ENCODE results near the gene SLC50A1.
"Not testable (repeated sequence)": the region's sequence is repeated elsewhere in the genome, so short reads cannot be mapped to it uniquely, and the experiment has no call there.

The SLC50A1 gene

GRCh38 chr1:155117610-155118009, 18.0 kb upstream of the SLC50A1 start:
- DNase-seq: peak; percentile 63

DNA sequence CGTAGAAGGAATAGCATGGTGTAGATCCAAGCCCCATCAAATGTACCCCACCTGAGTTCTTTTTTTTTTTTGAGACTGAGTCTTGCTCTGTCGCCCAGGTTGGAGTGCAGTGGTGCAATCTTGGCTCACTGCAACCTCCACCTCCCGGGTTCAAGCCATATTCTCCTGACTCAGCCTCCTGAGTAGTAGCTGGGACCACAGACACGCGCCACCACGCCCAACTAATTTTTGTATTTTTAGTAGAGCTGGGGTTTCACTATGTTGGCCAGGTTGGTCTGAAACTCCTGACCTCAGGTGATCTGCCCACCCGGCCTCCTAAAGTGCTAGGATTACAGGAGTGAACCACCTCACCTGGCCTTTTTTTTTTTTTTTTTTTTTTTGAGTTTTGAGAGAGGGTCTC, 17.6 kb upstream of the SLC50A1 start:
- DNase-seq: not testable (repeated sequence)

DNA sequence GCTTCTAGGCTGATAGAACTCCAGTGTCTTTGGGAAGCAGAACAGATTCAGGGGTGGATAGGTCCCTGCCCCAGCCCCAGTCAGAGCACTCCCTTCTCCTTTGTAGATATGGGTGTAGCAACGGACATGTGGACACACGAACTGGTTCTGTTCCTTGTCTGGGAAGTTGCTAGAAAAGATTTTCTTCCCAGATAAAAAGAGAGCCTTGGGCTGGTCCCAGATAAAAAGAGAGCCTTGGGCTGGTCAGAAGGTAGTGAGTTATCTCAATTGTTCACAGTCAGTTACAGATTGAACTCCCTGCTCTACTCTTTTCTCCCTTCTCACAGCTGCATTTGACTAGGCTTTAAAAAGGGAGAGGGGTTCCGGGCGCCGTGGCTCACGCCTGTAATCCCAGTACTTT, 15.4 kb upstream of the SLC50A1 start:
- no peak for DNase-seq

DNA sequence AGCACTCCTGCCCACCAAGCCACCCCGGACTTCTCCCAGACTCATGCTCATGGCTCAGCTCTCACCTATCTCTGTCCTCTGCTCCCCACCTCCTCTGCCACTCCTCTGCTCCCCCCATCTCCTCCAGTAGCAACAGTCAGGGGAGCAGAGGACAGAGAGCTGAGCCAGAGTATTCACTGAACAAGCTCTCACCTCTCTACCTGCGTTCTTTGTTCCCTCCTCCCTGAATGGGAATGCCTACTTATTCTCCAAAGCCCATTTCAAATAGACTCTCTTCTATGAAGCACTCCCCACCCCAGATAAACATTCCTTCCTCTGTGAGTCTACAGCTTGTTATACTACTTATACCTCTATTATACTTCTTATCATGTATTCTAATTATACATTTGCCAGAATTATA, 14.4 kb upstream of the SLC50A1 start:
- no peak for DNase-seq

DNA sequence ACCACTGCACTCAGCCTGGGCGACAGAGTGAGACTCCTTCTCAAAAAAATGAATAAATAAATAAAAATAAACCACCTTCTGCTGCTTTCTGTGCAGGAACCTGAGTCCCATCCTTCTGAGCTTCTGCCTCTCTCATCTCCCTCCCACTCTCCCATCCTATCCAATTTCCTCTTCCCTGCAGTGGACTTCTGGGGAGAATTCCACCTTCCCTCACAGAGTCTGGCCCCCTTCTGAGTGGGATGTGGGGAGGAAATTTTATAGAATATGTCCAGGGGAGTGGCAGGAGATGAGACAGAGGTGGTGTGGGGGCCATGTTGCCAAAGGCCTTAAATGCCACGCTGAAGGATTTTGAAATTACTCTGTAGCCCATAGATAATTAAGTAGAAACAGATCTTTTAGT, 13.3 kb upstream of the SLC50A1 start:
- no peak for DNase-seq

- no peak for DNase-seq
Observed at GRCh38 chr1:155123801-155124200, 11.9 kb upstream of the SLC50A1 start.

GRCh38 chr1:155124503-155125463, 10.9 kb upstream of the SLC50A1 start:
- no peak for DNase-seq

DNA sequence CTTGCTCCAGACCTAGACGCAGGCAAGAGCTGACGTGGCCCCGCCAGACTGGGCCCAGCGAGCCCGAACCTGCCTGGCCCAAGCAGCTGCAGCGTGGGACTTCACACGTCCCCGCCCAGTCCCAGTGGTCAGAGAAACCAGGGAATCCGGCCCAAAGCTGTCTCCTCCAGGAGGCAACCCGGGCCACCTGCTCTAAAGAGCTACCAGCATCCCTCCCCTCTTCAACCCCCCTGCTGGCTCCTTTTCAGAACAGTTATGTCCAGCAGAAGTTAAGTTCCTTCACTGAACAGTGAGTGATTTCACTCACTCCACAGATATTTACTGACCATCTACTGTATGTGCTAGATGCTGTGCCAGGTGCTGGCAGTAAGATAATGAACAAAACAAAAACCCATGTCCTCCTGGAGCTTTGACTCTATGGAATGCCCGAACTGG, 10.1 kb upstream of the SLC50A1 start:
- DNase-seq: no peak

- DNase-seq: peak; percentile 53
Observed at GRCh38 chr1:155125946-155126555, 9.6 kb upstream of the SLC50A1 start.

GRCh38 chr1:155126556-155127104, 9.0 kb upstream of the SLC50A1 start:
- peak; percentile 53 for DNase-seq

DNA sequence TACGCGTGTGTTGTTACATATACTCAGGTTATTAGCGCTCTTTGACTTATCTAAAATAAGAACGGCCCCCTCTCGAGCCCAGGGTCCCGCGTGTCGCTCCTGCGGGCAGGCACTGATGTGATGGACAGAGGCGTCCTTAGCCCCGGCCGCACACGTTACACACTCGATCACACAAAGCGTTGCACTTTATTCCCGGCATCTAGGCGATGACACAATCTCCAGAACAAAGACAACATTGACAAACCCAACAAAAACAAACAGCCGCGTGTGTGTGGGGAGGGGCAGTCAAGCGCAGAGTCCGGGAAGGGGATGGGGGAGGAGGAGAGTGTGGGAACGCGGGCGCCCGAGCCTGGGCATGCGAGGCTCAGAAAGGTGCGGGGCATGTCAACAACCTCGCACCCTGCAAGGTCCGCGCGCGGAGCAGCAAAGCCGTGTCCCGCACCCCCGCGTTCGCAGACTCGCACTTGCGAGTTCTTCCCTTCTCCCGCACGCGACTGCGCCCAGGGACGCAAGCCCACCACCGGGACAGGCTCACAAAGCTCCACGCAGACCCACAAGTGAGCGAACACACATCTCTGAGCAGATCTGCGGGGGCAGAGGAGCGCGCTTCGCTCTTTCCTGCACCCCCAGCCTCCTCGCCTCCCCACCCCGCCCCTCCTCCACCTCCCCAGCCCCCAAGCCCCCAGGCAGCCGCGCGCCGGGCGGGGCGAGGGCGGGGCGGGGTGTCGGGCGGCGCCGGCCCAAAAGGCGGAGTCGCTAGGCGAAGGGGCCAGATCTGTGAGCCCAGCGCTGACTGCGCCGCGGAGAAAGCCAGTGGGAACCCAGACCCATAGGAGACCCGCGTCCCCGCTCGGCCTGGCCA, 8.3 kb upstream of the SLC50A1 start, which contains the start of gene EFNA1:
TSS of gene EFNA1 (plus strand) at position 772 of the 862 bp plus-strand sequence. CDS start 102 bp downstream, outside the sequence.
- DNase-seq: peak; percentile 59

DNA sequence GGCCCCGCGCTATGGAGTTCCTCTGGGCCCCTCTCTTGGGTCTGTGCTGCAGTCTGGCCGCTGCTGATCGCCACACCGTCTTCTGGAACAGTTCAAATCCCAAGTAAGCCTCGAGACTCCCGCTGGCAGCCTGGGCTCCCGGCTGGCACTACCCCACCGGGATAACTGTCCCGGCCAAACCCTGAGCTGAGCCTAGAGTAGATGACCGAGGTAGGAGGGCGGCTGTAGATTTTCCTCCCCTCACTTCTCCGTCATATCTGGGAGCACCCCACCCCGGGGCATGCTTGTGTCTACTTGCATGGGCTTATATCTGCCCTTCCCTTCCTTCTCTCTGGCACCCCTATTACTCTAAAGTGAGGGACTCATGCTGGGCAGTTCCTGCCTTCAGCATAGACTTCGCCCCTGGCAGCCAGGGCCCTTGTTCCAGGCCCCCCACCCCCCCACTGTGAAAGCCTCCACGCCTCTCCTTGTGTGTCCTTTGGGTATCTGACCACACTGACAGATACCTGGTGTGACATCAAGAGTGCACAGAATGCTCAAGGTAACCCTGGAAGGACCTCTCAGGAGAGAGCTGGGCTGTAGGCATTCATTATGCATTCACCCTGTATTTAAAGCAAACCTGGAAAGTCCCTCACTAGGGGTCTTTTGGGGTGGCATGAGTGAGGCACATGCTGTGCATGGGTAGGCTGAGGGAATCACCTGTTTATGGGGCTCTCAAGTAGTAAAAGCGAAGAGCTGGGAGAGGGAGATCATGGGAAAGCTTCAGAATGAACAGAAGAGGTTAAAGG, 7.5 kb upstream of the SLC50A1 start:
- no peak for DNase-seq

GRCh38 chr1:155128755-155129473, 6.7 kb upstream of the SLC50A1 start:
- peak; percentile 77 for DNase-seq

DNA sequence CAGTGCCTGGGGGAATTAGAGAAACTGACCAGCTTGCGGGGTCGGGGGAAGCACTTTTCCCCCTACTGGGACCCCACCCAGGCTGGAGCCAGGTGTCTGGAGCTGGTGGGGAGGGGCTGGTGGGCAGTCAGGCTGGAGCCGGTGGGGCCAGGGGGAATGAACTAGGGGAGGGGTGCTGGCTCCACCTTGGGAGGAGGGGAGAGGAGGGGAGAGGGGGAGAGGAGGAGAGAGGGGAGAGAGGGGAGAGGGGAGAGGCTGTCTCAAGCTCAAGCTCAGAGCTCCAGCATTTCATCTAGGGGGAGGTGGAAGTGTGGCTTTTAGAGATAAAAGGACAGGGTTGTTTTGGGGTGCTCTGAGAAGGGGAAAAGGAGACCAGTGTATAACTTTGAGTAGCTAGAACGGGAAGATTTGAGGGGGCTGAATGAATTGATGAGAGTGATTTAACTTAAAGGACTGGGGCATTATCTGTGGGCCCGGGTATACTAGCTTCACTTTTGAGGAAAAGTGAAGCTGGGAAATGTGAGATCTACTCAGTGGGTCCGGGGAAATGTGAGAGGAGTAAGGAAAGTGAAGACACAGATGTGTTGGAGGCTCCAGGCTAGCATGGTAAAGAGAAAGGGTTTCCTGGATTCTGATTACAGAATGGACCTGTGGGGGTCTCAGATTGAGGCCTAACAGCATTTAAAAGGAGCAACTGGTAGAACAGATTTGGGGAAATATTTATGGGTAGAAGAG, 5.2 kb upstream of the SLC50A1 start:
- no peak for DNase-seq

DNA sequence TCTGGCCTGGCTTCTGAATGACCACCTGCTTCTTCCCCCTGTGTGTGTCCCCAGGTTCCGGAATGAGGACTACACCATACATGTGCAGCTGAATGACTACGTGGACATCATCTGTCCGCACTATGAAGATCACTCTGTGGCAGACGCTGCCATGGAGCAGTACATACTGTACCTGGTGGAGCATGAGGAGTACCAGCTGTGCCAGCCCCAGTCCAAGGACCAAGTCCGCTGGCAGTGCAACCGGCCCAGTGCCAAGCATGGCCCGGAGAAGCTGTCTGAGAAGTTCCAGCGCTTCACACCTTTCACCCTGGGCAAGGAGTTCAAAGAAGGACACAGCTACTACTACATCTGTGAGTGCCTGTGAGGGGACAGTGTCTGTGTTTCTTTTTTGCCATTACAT, 4.4 kb upstream of the SLC50A1 start:
- no peak for DNase-seq

DNA sequence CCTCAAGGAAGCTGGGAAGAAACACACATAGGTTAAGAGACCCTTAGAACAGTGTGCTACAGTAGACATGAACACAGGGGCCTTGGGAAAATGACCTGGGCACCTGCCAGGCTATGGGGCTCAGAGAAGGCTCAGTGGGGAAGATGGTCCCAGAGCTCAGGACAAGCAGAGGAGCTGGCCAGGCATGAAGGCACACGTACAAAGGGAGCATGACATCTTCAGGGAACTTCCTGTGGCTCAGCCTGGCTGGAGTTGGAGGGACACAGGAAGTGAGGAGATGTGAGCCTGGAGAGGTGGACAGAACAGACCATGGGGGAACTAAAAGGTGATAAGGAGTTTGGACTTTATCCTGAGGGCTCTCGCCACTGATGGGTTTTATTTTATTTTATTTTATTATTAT, 3.8 kb upstream of the SLC50A1 start:
- DNase-seq: no peak

GRCh38 chr1:155133799-155134281, 1.8 kb upstream of the SLC50A1 start:
- DNase-seq: no peak

DNA sequence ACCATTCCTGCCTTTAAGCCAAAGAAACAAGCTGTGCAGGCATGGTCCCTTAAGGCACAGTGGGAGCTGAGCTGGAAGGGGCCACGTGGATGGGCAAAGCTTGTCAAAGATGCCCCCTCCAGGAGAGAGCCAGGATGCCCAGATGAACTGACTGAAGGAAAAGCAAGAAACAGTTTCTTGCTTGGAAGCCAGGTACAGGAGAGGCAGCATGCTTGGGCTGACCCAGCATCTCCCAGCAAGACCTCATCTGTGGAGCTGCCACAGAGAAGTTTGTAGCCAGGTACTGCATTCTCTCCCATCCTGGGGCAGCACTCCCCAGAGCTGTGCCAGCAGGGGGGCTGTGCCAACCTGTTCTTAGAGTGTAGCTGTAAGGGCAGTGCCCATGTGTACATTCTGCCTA, 1.3 kb upstream of the SLC50A1 start:
- DNase-seq: no peak

- peak; percentile 43 for DNase-seq
Observed at GRCh38 chr1:155134880-155135414, 705 bp upstream of the SLC50A1 start.

DNA sequence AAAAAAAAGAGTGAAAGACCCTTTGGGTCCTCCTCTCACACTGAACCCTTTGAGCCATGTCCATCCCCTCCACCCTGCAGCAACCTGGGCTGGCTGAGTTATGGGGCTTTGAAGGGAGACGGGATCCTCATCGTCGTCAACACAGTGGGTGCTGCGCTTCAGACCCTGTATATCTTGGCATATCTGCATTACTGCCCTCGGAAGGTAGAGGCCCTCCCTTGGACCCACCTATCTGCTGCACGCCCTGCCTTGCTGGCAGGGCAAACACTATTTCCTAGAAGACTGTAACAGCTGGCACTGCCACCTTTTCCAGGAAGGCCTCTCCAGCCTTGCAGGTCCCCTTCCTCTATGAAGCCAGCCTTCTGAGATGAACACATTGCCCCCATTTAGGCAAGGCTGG, 1.1 kb downstream of the SLC50A1 start:
- peak; percentile 7 for DNase-seq

Measured in NCI-H510A treated with DMSO at 0.1 percent for 48 hours (cell line).